Hepatocyte (in vitro differentiated cells): ENCODE measurements around the gene SNX32. TPM values are rescaled to one million over a fixed set of nuclear protein-coding genes. Genes with fewer than 3 reads are reported as not detected.

Experiments used
- DNase-seq: peaks from one replicate; pipeline ENCODE4 v3.0.0-alpha.2; 2016; ENCODE audit warnings: low spot score
- H2AFZ ChIP-seq: fragments of 200-600 bp; sonication (generic); 2 replicates; pipeline ENCODE4 v1.6.0; 2016; ENCODE audit warnings: antibody characterized with exemption, mild to moderate bottlenecking
- H3K27ac ChIP-seq: fragments of 200-600 bp; sonication (generic); 2 replicates; pipeline ENCODE4 v1.5.1; 2016; ENCODE audit warnings: mild to moderate bottlenecking
- H3K27me3 ChIP-seq: fragments of 200-600 bp; sonication (generic); 2 replicates; pipeline ENCODE4 v1.6.1; 2016
- H3K36me3 ChIP-seq: fragments of 200-600 bp; sonication (generic); replicated peaks from 2 replicates; pipeline ENCODE4 v1.5.1; 2016; ENCODE audit warnings: low read depth; ENCODE audit not compliant: insufficient read depth
- H3K4me1 ChIP-seq: fragments of 200-600 bp; sonication (generic); 2 replicates; pipeline ENCODE4 v1.5.1; 2016; ENCODE audit warnings: mild to moderate bottlenecking, moderate library complexity; ENCODE audit not compliant: insufficient read depth
- H3K4me2 ChIP-seq: fragments of 200-600 bp; sonication (generic); 2 replicates; pipeline ENCODE4 v1.6.0; 2016
- H3K4me3 ChIP-seq: fragments of 200-600 bp; sonication (generic); 2 replicates; pipeline ENCODE4 v1.5.1; 2016; ENCODE audit warnings: mild to moderate bottlenecking
- H3K79me2 ChIP-seq: fragments of 200-600 bp; sonication (generic); 2 replicates; pipeline ENCODE4 v1.6.0; 2017; ENCODE audit warnings: mild to moderate bottlenecking
- H3K9me2 ChIP-seq: fragments of 200-600 bp; sonication (generic); replicated peaks from 2 replicates; pipeline ENCODE4 v1.6.0; 2017; ENCODE audit warnings: mild to moderate bottlenecking; ENCODE audit not compliant: insufficient read depth
- H3K9me3 ChIP-seq: fragments of 200-600 bp; sonication (generic); 2 replicates; pipeline ENCODE4 v1.5.1; 2016; ENCODE audit warnings: low read depth, mild to moderate bottlenecking
- H4K20me1 ChIP-seq: fragments of 200-600 bp; sonication (generic); 2 replicates; pipeline ENCODE4 v1.6.0; 2016; ENCODE audit warnings: mild to moderate bottlenecking; ENCODE audit not compliant: insufficient read depth, poor library complexity, severe bottlenecking
- EZH2 ChIP-seq: fragments of 200-600 bp; sonication (generic); IDR thresholded peaks from 2 replicates; pipeline ENCODE4 v1.6.1; 2016; ENCODE audit warnings: antibody characterized with exemption, mild to moderate bottlenecking, borderline replicate concordance
- EZH2phosphoT487 ChIP-seq: fragments of 200-600 bp; sonication (generic); IDR thresholded peaks from one replicate; pipeline ENCODE4 v1.6.1; 2018; ENCODE audit warnings: antibody characterized with exemption, mild to moderate bottlenecking, low read depth, moderate library complexity; ENCODE audit not compliant: unreplicated experiment, severe bottlenecking
- WGBS: methylation state at CpG from one replicate; pipeline ENCODE4 v1.1.6; 2016; ENCODE audit warnings: low lambda C conversion rate; ENCODE audit errors: missing lambda C conversion rate; 5-methylcytosine and 5-hydroxymethylcytosine counted together
- polyA plus RNA-seq: library from polyadenylated mRNA; unstranded; fragments of >200 nt; fragmentation: Nextera tagmentation; extraction: Ambion mirVana; gene quantifications from 2 replicates; pipeline ENCODE4 v1.2.1, GENCODE V29; 2016
- total RNA-seq: library from RNA; depleted of rRNA; stranded (reverse); fragments of >200 nt; gene quantifications from 2 replicates; pipeline ENCODE4 v1.2.3, GENCODE V29; 2014
- TF ChIP-seq, protein P1 (sequence below): fragments of 200-600 bp; sonication (generic); IDR thresholded peaks from 2 replicates; pipeline ENCODE4 v1.5.1; 2016; ENCODE audit warnings: antibody characterized with exemption, mild to moderate bottlenecking; ENCODE audit not compliant: poor library complexity

Gene SNX32
- total and polyA plus RNA-seq, 2 experiments from 2014 or later: 2.9 to 5.1 TPM

DNA sequence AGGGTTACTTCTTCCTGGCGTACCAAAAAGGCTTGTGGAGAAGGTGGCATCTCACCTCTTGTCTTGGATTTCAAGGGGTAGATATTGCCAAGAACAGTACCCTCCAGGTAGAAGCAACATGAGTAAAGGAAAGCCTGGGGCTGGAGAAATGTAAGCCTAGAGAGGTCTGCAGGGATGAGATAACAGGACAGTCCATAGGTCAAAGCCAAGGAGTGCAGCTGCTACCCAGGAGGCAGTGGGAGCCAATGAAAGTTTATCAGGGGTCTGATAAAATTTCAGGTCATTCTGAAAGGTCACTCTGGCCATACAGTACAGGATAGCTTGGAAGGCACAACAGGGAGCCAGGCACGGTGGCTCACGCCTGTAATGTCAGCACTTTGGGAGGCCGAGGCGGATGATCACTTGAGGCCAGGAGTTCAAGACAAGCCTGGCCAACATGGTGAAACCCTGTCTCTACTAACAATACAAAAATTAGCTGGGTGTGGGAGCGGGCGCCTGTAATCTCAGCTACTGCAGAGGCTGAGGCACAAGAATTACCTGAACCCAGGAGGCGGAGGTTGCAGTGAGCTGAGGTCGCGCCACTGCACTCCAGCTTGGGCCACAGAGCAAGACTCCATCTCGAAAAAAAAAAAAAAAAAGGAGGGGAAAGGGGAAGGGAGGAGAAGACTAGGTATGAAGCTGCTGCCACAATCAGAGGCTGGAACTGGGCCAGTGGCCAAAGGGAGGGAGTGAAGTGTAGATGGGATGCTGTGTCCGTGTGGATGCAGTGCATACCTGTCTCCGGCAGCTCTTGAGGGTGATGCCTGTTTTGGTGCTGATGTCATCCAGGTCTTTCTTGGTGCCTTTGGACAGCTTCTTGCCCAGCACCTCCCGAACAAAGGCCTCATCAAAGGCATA is 53.3 kb downstream of the SNX32 start:
- peaks cover 42% of the 10 kb centered on the region for H3K4me1 ChIP-seq
- no peak overlapping the region for H2AFZ ChIP-seq
- no peaks in the 10 kb centered on the region for H3K9me2 ChIP-seq
- peaks cover 29% of the 10 kb centered on the region for H3K79me2 ChIP-seq
- H3K4me2 ChIP-seq: peak overlapping the region; percentile 98
- 84% methylated on average over 13 of the region's 14 CpGs for WGBS
- H3K36me3 ChIP-seq: no peaks in the 10 kb centered on the region
- H4K20me1 ChIP-seq: no peaks in the 10 kb centered on the region
- no peaks in the 10 kb centered on the region for H3K27me3 ChIP-seq
- peak overlapping the region; percentile 92 for H3K27ac ChIP-seq
- H3K4me3 ChIP-seq: peak overlapping the region; percentile 86
- DNase-seq: no peak
- no peaks in the 10 kb centered on the region for H3K9me3 ChIP-seq
- TF ChIP-seq, protein P1, sequence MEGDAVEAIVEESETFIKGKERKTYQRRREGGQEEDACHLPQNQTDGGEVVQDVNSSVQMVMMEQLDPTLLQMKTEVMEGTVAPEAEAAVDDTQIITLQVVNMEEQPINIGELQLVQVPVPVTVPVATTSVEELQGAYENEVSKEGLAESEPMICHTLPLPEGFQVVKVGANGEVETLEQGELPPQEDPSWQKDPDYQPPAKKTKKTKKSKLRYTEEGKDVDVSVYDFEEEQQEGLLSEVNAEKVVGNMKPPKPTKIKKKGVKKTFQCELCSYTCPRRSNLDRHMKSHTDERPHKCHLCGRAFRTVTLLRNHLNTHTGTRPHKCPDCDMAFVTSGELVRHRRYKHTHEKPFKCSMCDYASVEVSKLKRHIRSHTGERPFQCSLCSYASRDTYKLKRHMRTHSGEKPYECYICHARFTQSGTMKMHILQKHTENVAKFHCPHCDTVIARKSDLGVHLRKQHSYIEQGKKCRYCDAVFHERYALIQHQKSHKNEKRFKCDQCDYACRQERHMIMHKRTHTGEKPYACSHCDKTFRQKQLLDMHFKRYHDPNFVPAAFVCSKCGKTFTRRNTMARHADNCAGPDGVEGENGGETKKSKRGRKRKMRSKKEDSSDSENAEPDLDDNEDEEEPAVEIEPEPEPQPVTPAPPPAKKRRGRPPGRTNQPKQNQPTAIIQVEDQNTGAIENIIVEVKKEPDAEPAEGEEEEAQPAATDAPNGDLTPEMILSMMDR: no peak
- TF ChIP-seq EZH2 (no peak), EZH2phosphoT487 (no peak)

DNA sequence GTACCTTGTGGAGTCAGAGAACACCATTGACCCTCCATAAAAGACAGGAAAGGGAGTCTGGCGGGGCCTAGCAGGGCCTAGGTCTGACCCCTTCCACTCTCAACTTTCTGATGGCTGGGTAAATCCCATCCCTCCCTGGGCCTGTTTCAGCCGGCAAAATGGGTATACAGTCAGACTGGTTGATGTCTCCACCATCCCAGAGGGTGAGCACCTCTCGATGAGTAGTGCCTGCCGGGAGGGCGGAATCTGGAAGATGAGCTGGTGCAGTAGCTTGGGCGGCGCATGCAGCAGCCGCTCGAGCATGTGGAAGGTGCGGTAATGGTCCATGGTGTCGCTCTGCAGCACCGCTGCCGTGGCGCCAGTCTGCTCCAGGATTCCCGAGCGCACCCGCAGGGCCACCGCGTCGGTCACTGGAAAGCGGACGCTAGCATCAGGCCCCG is 54.0 kb downstream of the SNX32 start:
- peaks cover 43% of the 10 kb centered on the region for H3K4me1 ChIP-seq
- TF ChIP-seq EZH2phosphoT487 (no peak), EZH2 (no peak)
- H3K4me3 ChIP-seq: peak overlapping the region; percentile 86
- H3K4me2 ChIP-seq: peak overlapping the region; percentile 98
- H3K36me3 ChIP-seq: no peaks in the 10 kb centered on the region
- H3K9me3 ChIP-seq: no peaks in the 10 kb centered on the region
- H3K9me2 ChIP-seq: no peaks in the 10 kb centered on the region
- no peak for DNase-seq
- peak overlapping the region; percentile 84 for H2AFZ ChIP-seq
- 4% methylated on average over 23 of the region's 23 CpGs for WGBS
- no peaks in the 10 kb centered on the region for H3K27me3 ChIP-seq
- H3K79me2 ChIP-seq: peaks cover 32% of the 10 kb centered on the region
- H3K27ac ChIP-seq: peak overlapping the region; percentile 92
- H4K20me1 ChIP-seq: no peaks in the 10 kb centered on the region

DNA sequence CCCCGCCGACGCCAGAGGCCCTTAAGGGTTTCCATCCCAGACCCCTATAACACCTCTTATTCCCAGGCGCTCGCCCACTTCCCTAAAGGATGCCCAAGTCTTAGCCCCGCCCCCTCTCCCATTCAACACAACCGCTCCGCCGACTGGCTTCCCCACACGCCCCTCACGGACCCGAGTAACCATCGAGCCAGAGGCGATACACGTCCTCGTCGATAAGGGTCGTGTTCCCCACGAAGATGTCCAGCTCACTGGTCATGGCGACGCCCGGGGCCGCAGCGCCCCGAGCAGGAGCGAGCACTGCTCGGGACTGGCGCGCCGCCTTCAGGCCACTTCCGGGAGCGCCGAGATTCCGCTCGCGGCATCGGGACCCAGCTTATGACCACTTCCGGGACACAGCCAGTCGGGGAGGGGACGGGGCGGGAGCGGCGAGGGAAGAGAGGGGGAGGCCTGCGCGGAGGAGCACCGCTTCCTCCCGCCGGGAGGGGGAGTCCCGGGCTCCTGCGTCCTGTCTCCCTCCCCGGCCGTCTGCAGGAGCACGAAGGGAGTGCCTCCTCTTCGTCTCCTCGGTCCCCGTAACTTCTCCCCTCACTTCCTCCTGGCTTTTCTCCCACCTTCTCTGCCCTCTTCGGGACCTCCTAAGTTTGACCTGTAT is 54.5 kb downstream of the SNX32 start, which contains the start of gene FIBP:
FIBP (minus strand) TSS at position 309 of the 652 bp plus-strand sequence; CDS start at position 256, 53 bp downstream.
- no peaks in the 10 kb centered on the region for H3K9me2 ChIP-seq
- no peaks in the 10 kb centered on the region for H3K36me3 ChIP-seq
- DNase-seq: peak; percentile 98
- no peaks in the 10 kb centered on the region for H4K20me1 ChIP-seq
- no peaks in the 10 kb centered on the region for H3K9me3 ChIP-seq
- no peak for TF ChIP-seq EZH2phosphoT487
- TF ChIP-seq, protein P1: peak; percentile 84
- no peak for TF ChIP-seq EZH2
- under 1% methylated on average over 42 of the region's 57 CpGs for WGBS
- H3K4me1 ChIP-seq: peaks cover 43% of the 10 kb centered on the region
- H3K4me3 ChIP-seq: peak within 1 kb of the TSS; percentile 86
- H3K27ac ChIP-seq: peak within 1 kb of the TSS; percentile 98
- peak within 1 kb of the TSS; percentile 84 for H2AFZ ChIP-seq
- peaks cover 32% of the 10 kb centered on the region for H3K79me2 ChIP-seq
- no peaks in the 10 kb centered on the region for H3K27me3 ChIP-seq
- H3K4me2 ChIP-seq: peak within 1 kb of the TSS; percentile 98
